ENCODE results near the gene TOMM70.
A peak's percentile ranks its signal among the peaks of the same experiment; 100 is the strongest.

Gene TOMM70

GRCh38 chr3:100411091-100411982 is 10.4 kb upstream of the TOMM70 start:
- no peak for DNase-seq

GRCh38 chr3:100407977-100408532 is 7.2 kb upstream of the TOMM70 start:
- DNase-seq: no peak

GRCh38 chr3:100407164-100407563 is 6.3 kb upstream of the TOMM70 start:
- DNase-seq: no peak

GRCh38 chr3:100404250-100404548 is 3.3 kb upstream of the TOMM70 start:
- no peak for DNase-seq

- DNase-seq: peak; percentile 20
Observed at GRCh38 chr3:100403362-100404249, 2.7 kb upstream of the TOMM70 start.

GRCh38 chr3:100402891-100403290 is 2.0 kb upstream of the TOMM70 start:
- no peak for DNase-seq

- DNase-seq: no peak
Observed at GRCh38 chr3:100402256-100402655, 1.4 kb upstream of the TOMM70 start.

- DNase-seq: peak; percentile 53
Observed at GRCh38 chr3:100401674-100402041, 769 bp upstream of the TOMM70 start.

GRCh38 chr3:100400419-100400779 is 490 bp downstream of the TOMM70 start:
- peak; percentile 65 for DNase-seq

GRCh38 chr3:100399341-100400071 is 1.4 kb downstream of the TOMM70 start:
- DNase-seq: no peak

- DNase-seq: no peak
Observed at GRCh38 chr3:100396967-100397366, 3.9 kb downstream of the TOMM70 start.

- peak; percentile 55 for DNase-seq
Observed at GRCh38 chr3:100395679-100396431, 5.0 kb downstream of the TOMM70 start.

- no peak for DNase-seq
Observed at GRCh38 chr3:100389025-100389424, 11.9 kb downstream of the TOMM70 start.

GRCh38 chr3:100386437-100387074 is 14.3 kb downstream of the TOMM70 start:
- DNase-seq: no peak

GRCh38 chr3:100384733-100385525 is 16.0 kb downstream of the TOMM70 start:
- DNase-seq: no peak

GRCh38 chr3:100376301-100376700 is 24.6 kb downstream of the TOMM70 start:
- no peak for DNase-seq

- DNase-seq: no peak
Observed at GRCh38 chr3:100374521-100374920, 26.4 kb downstream of the TOMM70 start.

- DNase-seq: no peak
Observed at GRCh38 chr3:100370756-100371155, 30.1 kb downstream of the TOMM70 start.

GRCh38 chr3:100368441-100368840 is 32.4 kb downstream of the TOMM70 start:
- DNase-seq: no peak

- DNase-seq: no peak
Observed at GRCh38 chr3:100366424-100366823, 34.5 kb downstream of the TOMM70 start.

- no peak for DNase-seq
Observed at GRCh38 chr3:100364421-100364820, 36.5 kb downstream of the TOMM70 start.
